Measurements from ENCODE around the gene PRTN3. TPM values are rescaled to one million over a fixed set of nuclear protein-coding genes. Genes with fewer than 3 reads are reported as not detected.
"Not testable (repeated sequence)": the region's sequence is repeated elsewhere in the genome, so short reads cannot be mapped to it uniquely, and the experiment has no call there.

The PRTN3 gene
- total and polyA plus RNA-seq, 7 experiments from 2014 or later: 2.7 TPM; not detected in 6

DNA sequence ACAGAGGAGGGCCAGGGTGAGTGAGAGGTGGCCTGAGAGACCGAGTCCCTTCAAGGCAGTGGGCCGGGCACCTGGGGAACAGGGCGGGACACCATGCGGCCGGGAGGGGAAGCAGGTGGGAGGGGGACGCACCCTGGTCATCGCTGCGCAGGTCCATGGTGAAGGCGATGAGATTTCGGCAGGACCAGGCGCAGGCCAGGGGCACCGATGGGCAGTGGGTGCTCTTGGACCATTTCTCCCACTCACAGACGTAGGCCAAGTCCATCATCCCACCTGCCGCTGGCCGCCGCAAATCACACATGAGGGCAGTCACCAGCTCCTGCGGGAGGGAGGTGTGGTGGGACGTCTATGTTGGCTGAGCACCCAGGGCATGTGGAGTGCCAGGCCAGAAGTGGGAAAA, 50.0 kb downstream of the PRTN3 start:
- H3K4me1 ChIP-seq (ENCODE audit: control insufficient read depth in 2 of 2, insufficient read depth in 2 of 2, low read length in 2 of 2): peaks cover 3 to 5% of the 10 kb centered on the region in 2 donors
- Mint-ChIP-seq H3K27me3 (peaks cover 0 to 4% (median 0%) of the 10 kb centered on the region in 5 donors), H3K4me3 (peak overlapping the region; percentile 36 to 96 (median 68)), H3K36me3 (peaks cover 0 to 5% (median 0%) of the 10 kb centered on the region in 5 donors), H3K4me1 (peaks cover 4 to 42% (median 29%) of the 10 kb centered on the region in 7 donors), H3K27ac (peak overlapping the region in 7 of 9 donors; percentile 14 to 86 (median 67)), H3K9me3 (peaks cover 0 to 8% (median 0%) of the 10 kb centered on the region in 11 donors)
- intact Hi-C loops (cut with micrococcal nuclease): no loop called here
- no peaks in the 10 kb centered on the region for H3K9me3 ChIP-seq (ENCODE audit: control insufficient read depth in 2 of 3, low read length in 3 of 3)
- peaks cover 0 to 44% (median 5%) of the 10 kb centered on the region in 3 experiments for H3K36me3 ChIP-seq (ENCODE audit: control insufficient read depth in 2 of 3, insufficient read depth in 3 of 3, low read length in 3 of 3)
- ChIA-PET CTCF (interaction anchor here (1.5 kb wide), 1 partner anchor 27 kb away, joined by 3 read pairs; no protein-coding TSS in a partner anchor), POLR2A (interaction anchor here (0.9 kb wide), 1 partner anchor 17 kb away, joined by 3 read pairs; no protein-coding TSS in a partner anchor)
- no peak overlapping the region for H3K4me3 ChIP-seq (ENCODE audit: low read length)
- H3K27me3 ChIP-seq (ENCODE audit: control insufficient read depth in 2 of 2, insufficient read depth in 2 of 2, low read length in 2 of 2): no peaks in the 10 kb centered on the region
- DNase-seq: no peak
- H3K27ac ChIP-seq (ENCODE audit: low read depth, low read length): peak overlapping the region; percentile 18
- no peak for ATAC-seq

DNA sequence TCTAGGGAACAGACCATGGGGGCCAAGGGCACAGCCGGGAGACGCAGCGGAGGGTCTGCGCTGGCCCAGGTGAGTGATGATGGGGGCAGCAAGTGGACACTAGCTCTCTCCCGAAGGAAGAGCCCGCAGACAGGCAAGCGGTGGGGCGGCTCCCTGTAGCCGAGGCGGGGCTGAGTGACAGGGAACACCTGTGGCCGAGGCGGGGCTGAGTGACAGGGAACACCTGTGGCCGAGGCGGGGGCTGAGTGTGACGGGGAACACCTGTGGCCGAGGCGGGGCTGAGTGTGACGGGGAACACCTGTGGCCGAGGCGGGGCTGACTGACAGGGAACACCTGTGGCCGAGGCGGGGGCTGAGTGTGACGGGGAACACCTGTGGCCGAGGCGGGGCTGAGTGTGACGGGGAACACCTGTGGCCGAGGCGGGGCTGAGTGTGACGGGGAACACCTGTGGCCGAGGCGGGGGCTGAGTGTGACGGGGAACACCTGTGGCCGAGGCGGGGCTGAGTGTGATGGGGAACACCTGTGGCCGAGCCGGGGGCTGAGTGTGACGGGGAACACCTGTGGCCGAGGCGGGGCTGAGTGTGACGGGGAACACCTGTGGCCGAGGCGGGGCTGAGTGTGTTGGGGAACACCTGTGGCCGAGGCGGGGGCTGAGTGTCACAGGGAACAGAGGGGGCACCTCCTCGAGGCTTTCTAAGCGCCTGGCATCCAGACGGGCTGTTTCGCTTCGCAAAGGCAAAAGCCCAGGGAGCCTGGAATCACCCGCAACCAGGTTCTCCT, 50.8 kb downstream of the PRTN3 start:
- POLR2A ChIA-PET: interaction anchor here (2.3 kb wide), 1 partner anchor 93 kb away, joined by 8 read pairs; the partner anchor contains the start of gene WDR18
- CTCF ChIA-PET; ATAC-seq; DNase-seq; H3K27me3 ChIP-seq (ENCODE audit: control insufficient read depth in 2 of 2, insufficient read depth in 2 of 2, low read length in 2 of 2); H3K9me3 Mint-ChIP-seq; H3K4me1 ChIP-seq (ENCODE audit: control insufficient read depth in 2 of 2, insufficient read depth in 2 of 2, low read length in 2 of 2); H3K9me3 ChIP-seq (ENCODE audit: control insufficient read depth in 2 of 3, low read length in 3 of 3); H3K36me3 Mint-ChIP-seq; H3K27me3 Mint-ChIP-seq: not testable (repeated sequence)
- intact Hi-C loops (cut with micrococcal nuclease): loop anchor here (2.0 kb wide), 2 partner anchors 19 to 319 kb away; partner anchors contain the start of gene BSG (in 1 of the 2)
- Histone ChIP-seq H3K36me3 (ENCODE audit: control insufficient read depth in 2 of 3, insufficient read depth in 3 of 3, low read length in 3 of 3) (peaks cover 0 to 42% (median 0%) of the 10 kb centered on the region in 3 experiments), H3K4me3 (ENCODE audit: low read length) (peak overlapping the region; percentile 58), H3K27ac (ENCODE audit: low read depth, low read length) (peak overlapping the region; percentile 97)
- peaks cover 4 to 42% (median 30%) of the 10 kb centered on the region in 7 donors for H3K4me1 Mint-ChIP-seq
- peak overlapping the region in 7 of 9 donors; percentile 45 to 100 (median 86) for H3K27ac Mint-ChIP-seq
- H3K4me3 Mint-ChIP-seq: peak overlapping the region; percentile 71 to 96 (median 82)

DNA sequence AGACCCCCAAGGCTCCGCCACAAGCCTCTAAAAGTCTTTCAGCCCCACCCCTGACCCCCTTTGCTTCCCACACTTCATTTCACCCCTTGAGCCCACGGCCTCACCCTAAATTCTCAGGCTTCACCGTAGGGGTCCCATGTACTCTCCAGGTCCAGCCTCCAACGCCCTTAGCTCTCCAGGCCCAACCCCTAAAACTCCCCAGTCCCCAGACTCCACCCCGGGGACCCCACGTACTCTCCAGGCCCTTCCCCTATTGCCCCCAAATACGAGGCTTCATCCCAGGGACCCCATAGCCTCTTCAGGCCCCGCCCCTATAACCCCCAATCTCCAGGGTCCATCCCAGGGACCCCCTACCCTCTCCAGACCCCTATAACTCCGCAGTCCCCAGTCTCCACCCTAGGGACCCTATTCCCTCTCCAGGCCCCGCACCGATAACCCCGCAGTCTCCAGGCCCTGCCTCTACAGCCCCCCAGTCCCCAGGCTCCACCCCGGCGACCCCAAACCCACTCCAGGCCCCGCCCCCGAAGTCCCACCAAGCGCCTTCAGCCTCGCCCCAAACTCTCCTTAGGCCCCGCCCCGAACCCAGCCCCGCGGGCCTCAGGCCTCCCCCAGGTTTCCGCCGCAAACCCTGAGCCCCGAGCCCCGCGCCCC, 51.6 kb downstream of the PRTN3 start:
- H3K4me1 Mint-ChIP-seq: peaks cover 4 to 42% (median 30%) of the 10 kb centered on the region in 7 donors
- DNase-seq (no peak), ATAC-seq (no peak)
- H3K27ac ChIP-seq (ENCODE audit: low read depth, low read length): peak overlapping the region; percentile 97
- H3K36me3 Mint-ChIP-seq: peaks cover 0 to 12% (median 4%) of the 10 kb centered on the region in 5 donors
- peak overlapping the region; percentile 76 to 96 (median 85) for H3K4me3 Mint-ChIP-seq
- POLR2A ChIA-PET: interaction anchor here (0.5 to 6.7 kb wide), 13 partner anchors 14 to 1366 kb away, joined by 3 to 196 read pairs (median 7); partner anchors contain the start of genes ABCA7, CIRBP, KISS1R and R3HDM4
- peaks cover 0 to 8% (median 0%) of the 10 kb centered on the region in 11 donors for H3K9me3 Mint-ChIP-seq
- peak overlapping the region; percentile 58 for H3K4me3 ChIP-seq (ENCODE audit: low read length)
- no peaks in the 10 kb centered on the region for H3K9me3 ChIP-seq (ENCODE audit: control insufficient read depth in 2 of 3, low read length in 3 of 3)
- peaks cover 0 to 42% (median 0%) of the 10 kb centered on the region in 3 experiments for H3K36me3 ChIP-seq (ENCODE audit: control insufficient read depth in 2 of 3, insufficient read depth in 3 of 3, low read length in 3 of 3)
- H3K4me1 ChIP-seq (ENCODE audit: control insufficient read depth in 2 of 2, insufficient read depth in 2 of 2, low read length in 2 of 2): peaks cover 3 to 5% of the 10 kb centered on the region in 2 donors
- peak overlapping the region in 8 of 9 donors; percentile 65 to 100 (median 90) for H3K27ac Mint-ChIP-seq
- no peaks in the 10 kb centered on the region for H3K27me3 ChIP-seq (ENCODE audit: control insufficient read depth in 2 of 2, insufficient read depth in 2 of 2, low read length in 2 of 2)
- peaks cover 0 to 4% (median 0%) of the 10 kb centered on the region in 5 donors for H3K27me3 Mint-ChIP-seq
- CTCF ChIA-PET: interaction anchor here (0.9 to 1.1 kb wide), 3 partner anchors 13 to 29 kb away, joined by 4 to 7 read pairs (median 6); no protein-coding TSS in a partner anchor
- intact Hi-C loops (cut with micrococcal nuclease): loop anchor here (2.0 kb wide), 2 partner anchors 20 to 320 kb away; partner anchors contain the start of gene BSG (in 1 of the 2)

DNA sequence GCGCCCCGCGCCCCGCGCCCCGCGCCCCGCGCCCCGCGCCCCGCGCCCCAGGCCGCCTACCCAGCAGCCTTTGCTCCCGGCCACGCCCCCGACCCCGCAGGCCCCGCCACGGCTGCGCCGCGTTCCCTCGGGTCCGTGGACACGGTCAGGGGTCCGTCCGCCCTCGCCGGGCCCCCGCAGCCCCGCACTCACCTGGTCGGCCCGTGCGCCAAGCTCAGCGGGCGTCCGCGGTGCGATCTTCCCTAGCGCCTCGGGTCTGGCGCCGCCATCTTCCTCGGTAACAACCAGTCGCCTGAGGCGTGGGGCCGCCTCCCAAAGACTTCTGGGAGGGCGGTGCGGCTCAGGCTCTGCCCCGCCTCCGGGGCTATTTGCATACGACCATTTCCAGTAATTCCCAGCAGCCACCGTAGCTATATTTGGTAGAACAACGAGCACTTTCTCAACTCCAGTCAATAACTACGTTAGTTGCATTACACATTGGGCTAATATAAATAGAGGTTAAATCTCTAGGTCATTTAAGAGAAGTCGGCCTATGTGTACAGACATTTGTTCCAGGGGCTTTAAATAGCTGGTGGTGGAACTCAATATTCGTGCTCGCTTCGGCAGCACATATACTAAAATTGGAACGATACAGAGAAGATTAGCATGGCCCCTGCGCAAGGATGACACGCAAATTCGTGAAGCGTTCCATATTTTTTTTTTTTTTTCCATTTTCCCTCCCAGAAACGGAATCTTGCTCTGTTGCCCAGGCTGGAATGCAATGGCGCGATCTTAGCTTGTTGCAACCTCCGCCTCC, 52.3 kb downstream of the PRTN3 start, which contains the start of the genes MED16 and RNU6-9:
MED16 (minus strand) TSS at position 294 of the 796 bp plus-strand sequence. CDS start 2,056 bp downstream, outside the sequence.
RNU6-9 (plus strand) TSS at position 591 of the 796 bp plus-strand sequence.
- ATAC-seq (peak; percentile 95), DNase-seq (peak; percentile 82 to 97 (median 94))
- CTCF ChIA-PET: interaction anchor here (0.6 to 1.4 kb wide), 8 partner anchors 10 to 361 kb away, joined by 3 to 7 read pairs (median 4); no protein-coding TSS in a partner anchor
- POLR2A ChIA-PET: interaction anchor here (0.5 to 6.7 kb wide), 18 partner anchors 11 to 1365 kb away, joined by 3 to 196 read pairs (median 5); partner anchors contain the start of genes ABCA7, CIRBP, KISS1R and R3HDM4
- intact Hi-C loops (cut with micrococcal nuclease): loop anchor here (1.0 to 2.0 kb wide), 8 partner anchors 12 to 320 kb away; partner anchors contain the start of genes BSG (in 1 of the 2) and KISS1R (in 1 of the 2)
- Mint-ChIP-seq H3K27me3 (peaks cover 0 to 4% (median 0%) of the 10 kb centered on the region in 5 donors), H3K36me3 (peaks cover 0 to 12% (median 5%) of the 10 kb centered on the region in 5 donors), H3K4me3 (peak within 1 kb of the TSS; percentile 90 to 96 (median 93)), H3K27ac (peak within 1 kb of the TSS; percentile 98 to 100 (median 100)), H3K4me1 (peaks cover 4 to 42% (median 30%) of the 10 kb centered on the region in 7 donors), H3K9me3 (peaks cover 0 to 8% (median 0%) of the 10 kb centered on the region in 11 donors)
- H3K9me3 ChIP-seq (ENCODE audit: control insufficient read depth in 2 of 3, low read length in 3 of 3): no peaks in the 10 kb centered on the region
- peak within 1 kb of the TSS; percentile 97 for H3K27ac ChIP-seq (ENCODE audit: low read depth, low read length)
- H3K36me3 ChIP-seq (ENCODE audit: control insufficient read depth in 2 of 3, insufficient read depth in 3 of 3, low read length in 3 of 3): peaks cover 0 to 41% (median 4%) of the 10 kb centered on the region in 3 experiments
- H3K4me1 ChIP-seq (ENCODE audit: control insufficient read depth in 2 of 2, insufficient read depth in 2 of 2, low read length in 2 of 2): peaks cover 3 to 5% of the 10 kb centered on the region in 2 donors
- H3K27me3 ChIP-seq (ENCODE audit: control insufficient read depth in 2 of 2, insufficient read depth in 2 of 2, low read length in 2 of 2): no peaks in the 10 kb centered on the region
- H3K4me3 ChIP-seq (ENCODE audit: low read length): peak within 1 kb of the TSS; percentile 72

DNA sequence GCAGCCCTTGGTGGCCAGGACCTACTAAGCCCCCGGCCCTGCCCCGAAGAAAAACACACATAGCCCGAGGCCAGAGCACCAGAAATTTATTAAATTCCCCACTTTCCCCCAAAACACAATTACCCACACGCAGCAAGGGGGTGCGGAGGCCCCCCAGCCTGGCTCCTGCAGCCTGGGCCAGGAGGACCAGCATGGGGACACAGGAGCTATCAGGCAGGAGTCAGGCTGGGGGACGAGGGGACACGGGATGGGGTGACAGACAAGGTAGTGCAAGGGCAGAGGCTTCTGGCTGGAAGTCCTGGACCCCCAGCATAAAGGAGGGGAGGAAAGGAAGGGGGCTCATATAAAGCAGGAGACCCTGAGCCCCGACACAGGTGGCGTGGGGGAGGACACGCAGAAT, 55.6 kb downstream of the PRTN3 start:
- POLR2A ChIA-PET: interaction anchor here (0.7 to 6.7 kb wide), 6 partner anchors 10 to 1950 kb away, joined by 3 to 196 read pairs (median 3); partner anchors contain the start of genes KISS1R and R3HDM4
- Mint-ChIP-seq H3K4me3 (peak overlapping the region in 1 of 10 donors; percentile 33), H3K4me1 (peaks cover 0 to 37% (median 19%) of the 10 kb centered on the region in 7 donors), H3K27me3 (peaks cover 0 to 4% (median 0%) of the 10 kb centered on the region in 5 donors), H3K9me3 (peaks cover 0 to 8% (median 0%) of the 10 kb centered on the region in 11 donors), H3K36me3 (peaks cover 0 to 8% (median 5%) of the 10 kb centered on the region in 5 donors), H3K27ac (peak overlapping the region in 5 of 9 donors; percentile 26 to 80 (median 38))
- Histone ChIP-seq H3K27ac (ENCODE audit: low read depth, low read length) (no peak overlapping the region), H3K27me3 (ENCODE audit: control insufficient read depth in 2 of 2, insufficient read depth in 2 of 2, low read length in 2 of 2) (no peaks in the 10 kb centered on the region), H3K4me3 (ENCODE audit: low read length) (no peak overlapping the region), H3K9me3 (ENCODE audit: control insufficient read depth in 2 of 3, low read length in 3 of 3) (no peaks in the 10 kb centered on the region), H3K36me3 (ENCODE audit: control insufficient read depth in 2 of 3, insufficient read depth in 3 of 3, low read length in 3 of 3) (peaks cover 0 to 47% (median 9%) of the 10 kb centered on the region in 3 experiments), H3K4me1 (ENCODE audit: control insufficient read depth in 2 of 2, insufficient read depth in 2 of 2, low read length in 2 of 2) (peaks cover 3 to 15% of the 10 kb centered on the region in 2 donors)
- DNase-seq: no peak
- CTCF ChIA-PET: interaction anchor here (1.0 to 1.2 kb wide), 2 partner anchors 12 kb away, joined by 3 to 4 read pairs; no protein-coding TSS in a partner anchor
- intact Hi-C loops (cut with micrococcal nuclease): no loop called here
- no peak for ATAC-seq

Measured in naive thymus-derived CD4-positive, alpha-beta T cell (primary cell).